Ishikawa (cell line): ENCODE results near the gene TM4SF20.

Experiments used
- CEBPB ChIP-seq: IDR thresholded peaks from 2 replicates; pipeline ENCODE4 v1.6.1; 2012
- CREB1 ChIP-seq: IDR thresholded peaks from 2 replicates; pipeline ENCODE4 v1.6.1; 2012; ENCODE audit warnings: low read depth
- EGR1 ChIP-seq: IDR thresholded peaks from 2 replicates; pipeline ENCODE4 v1.6.1; 2012
- EP300 ChIP-seq: IDR thresholded peaks from 2 replicates; pipeline ENCODE4 v1.6.1; 2012; ENCODE audit warnings: borderline replicate concordance
- RAD21 ChIP-seq: IDR thresholded peaks from 2 replicates; pipeline ENCODE4 v1.6.1; 2012; ENCODE audit warnings: low read depth
- REST ChIP-seq: IDR thresholded peaks from 2 replicates; pipeline ENCODE4 v1.6.1; 2012; ENCODE audit warnings: low read depth, mild to moderate bottlenecking
- TAF1 ChIP-seq: IDR thresholded peaks from 2 replicates; pipeline ENCODE4 v1.6.1; 2012; ENCODE audit warnings: low read depth, mild to moderate bottlenecking
- TEAD4 ChIP-seq: IDR thresholded peaks from 2 replicates; pipeline ENCODE4 v1.6.1; 2012
- YY1 ChIP-seq: IDR thresholded peaks from 2 replicates; pipeline ENCODE4 v1.6.1; 2012; ENCODE audit warnings: low read depth
- ZBTB7A ChIP-seq: IDR thresholded peaks from 2 replicates; pipeline ENCODE4 v1.6.1; 2012; ENCODE audit warnings: low read depth
- TF ChIP-seq, protein P1 (sequence below): IDR thresholded peaks from 2 replicates; pipeline ENCODE4 v1.6.1; 2012

- TF ChIP-seq YY1 (no peak), CEBPB (no peak), RAD21 (no peak), TAF1 (no peak), ZBTB7A (no peak), TEAD4 (no peak), EGR1 (no peak), CREB1 (no peak), EP300 (no peak), REST (no peak)
- TF ChIP-seq, protein P1, sequence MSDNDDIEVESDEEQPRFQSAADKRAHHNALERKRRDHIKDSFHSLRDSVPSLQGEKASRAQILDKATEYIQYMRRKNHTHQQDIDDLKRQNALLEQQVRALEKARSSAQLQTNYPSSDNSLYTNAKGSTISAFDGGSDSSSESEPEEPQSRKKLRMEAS, result no peak
Observed at GRCh38 chr2:227340106-227340505, 39.0 kb downstream of the TM4SF20 start.
